HEK293 (cell line): ENCODE data around the gene LAT.

Experiments
- FEZF1 ChIP-seq: fragments of 450-650 bp; formaldehyde crosslinking; IDR thresholded peaks from 2 replicates; pipeline ENCODE4 v1.5.1; 2016; ENCODE audit warnings: missing biosample characterization, missing genetic modification characterization
- GLI2 ChIP-seq: fragments of 450-650 bp; formaldehyde crosslinking; IDR thresholded peaks from 2 replicates; pipeline ENCODE4; 2017; ENCODE audit warnings: missing biosample characterization, missing genetic modification characterization, low read depth, borderline replicate concordance
- GLI4 ChIP-seq: fragments of 450-650 bp; formaldehyde crosslinking; IDR thresholded peaks from 2 replicates; pipeline ENCODE4 v1.5.1; 2016; ENCODE audit warnings: missing biosample characterization, missing genetic modification characterization
- GLIS2 ChIP-seq: fragments of 450-650 bp; formaldehyde crosslinking; IDR thresholded peaks from 2 replicates; pipeline ENCODE4 v1.5.1; 2016; ENCODE audit warnings: missing biosample characterization, missing genetic modification characterization
- IKZF3 ChIP-seq: fragments of 450-650 bp; IDR thresholded peaks from 2 replicates; pipeline ENCODE4 v1.5.0; 2018; ENCODE audit warnings: missing biosample characterization, mild to moderate bottlenecking, missing genetic modification characterization, moderate library complexity
- KLF1 ChIP-seq: fragments of 450-650 bp; formaldehyde crosslinking; IDR thresholded peaks from 2 replicates; pipeline ENCODE4 v1.5.1; 2016; ENCODE audit warnings: missing biosample characterization, missing genetic modification characterization
- MEIS1 ChIP-seq: sonication (generic); formaldehyde crosslinking; IDR thresholded peaks from 2 replicates; pipeline ENCODE4 v1.8.1; 2022; ENCODE audit warnings: missing genetic modification reagents, mild to moderate bottlenecking, borderline replicate concordance
- MYNN ChIP-seq: fragments of 450-650 bp; formaldehyde crosslinking; IDR thresholded peaks from 2 replicates; pipeline ENCODE4 v1.5.1; 2016; ENCODE audit warnings: missing biosample characterization, missing genetic modification characterization, borderline replicate concordance
- OVOL3 ChIP-seq: fragments of 450-650 bp; formaldehyde crosslinking; IDR thresholded peaks from 2 replicates; pipeline ENCODE4 v1.5.1; 2016; ENCODE audit warnings: missing biosample characterization, missing genetic modification characterization
- SETDB1 ChIP-seq: IDR thresholded peaks from one replicate; pipeline ENCODE4 v1.6.1; 2017; ENCODE audit warnings: mild to moderate bottlenecking, low read length, moderate library complexity, mixed read lengths; ENCODE audit not compliant: insufficient read length
- WT1 ChIP-seq: fragments of 450-650 bp; formaldehyde crosslinking; IDR thresholded peaks from 2 replicates; pipeline ENCODE4 v1.5.1; 2016; ENCODE audit warnings: missing biosample characterization, missing genetic modification characterization
- ZBTB20 ChIP-seq: fragments of 450-650 bp; formaldehyde crosslinking; IDR thresholded peaks from 2 replicates; pipeline ENCODE4 v1.5.1; 2016; ENCODE audit warnings: missing biosample characterization, missing genetic modification characterization
- ZFHX2 ChIP-seq: fragments of 450-650 bp; formaldehyde crosslinking; conservative IDR thresholded peaks from 2 replicates; pipeline ENCODE4 v1.5.1; 2016; ENCODE audit warnings: missing biosample characterization, missing genetic modification characterization
- ZNF114 ChIP-seq: fragments of 450-650 bp; formaldehyde crosslinking; IDR thresholded peaks from 2 replicates; pipeline ENCODE4 v1.5.0; 2017; ENCODE audit warnings: missing biosample characterization, missing genetic modification characterization
- ZNF146 ChIP-seq: fragments of 450-650 bp; formaldehyde crosslinking; IDR thresholded peaks from 2 replicates; pipeline ENCODE4 v1.5.1; 2016; ENCODE audit warnings: missing biosample characterization, missing genetic modification characterization
- ZNF24 ChIP-seq: fragments of 450-650 bp; formaldehyde crosslinking; IDR thresholded peaks from 2 replicates; pipeline ENCODE4 v1.5.1; 2016; ENCODE audit warnings: missing biosample characterization, missing genetic modification characterization
- ZNF391 ChIP-seq: fragments of 450-650 bp; formaldehyde crosslinking; IDR thresholded peaks from 2 replicates; pipeline ENCODE4 v1.5.1; 2016; ENCODE audit warnings: low read depth, missing biosample characterization, missing genetic modification characterization, borderline replicate concordance
- ZNF544 ChIP-seq: fragments of 450-650 bp; formaldehyde crosslinking; IDR thresholded peaks from 2 replicates; pipeline ENCODE4 v1.5.0; 2017; ENCODE audit warnings: missing biosample characterization, missing genetic modification characterization
- ZNF610 ChIP-seq: fragments of 450-650 bp; formaldehyde crosslinking; IDR thresholded peaks from 2 replicates; pipeline ENCODE4 v1.5.1; 2016; ENCODE audit warnings: missing biosample characterization, missing genetic modification characterization, borderline replicate concordance
- ZNF660 ChIP-seq: fragments of 450-650 bp; IDR thresholded peaks from 2 replicates; pipeline ENCODE4 v1.5.1; 2018; ENCODE audit warnings: missing biosample characterization, mild to moderate bottlenecking, missing genetic modification characterization
- ZNF664 ChIP-seq: fragments of 450-650 bp; formaldehyde crosslinking; IDR thresholded peaks from 2 replicates; pipeline ENCODE4 v1.5.1; 2016; ENCODE audit warnings: missing biosample characterization, missing genetic modification characterization
- ZNF677 ChIP-seq: fragments of 450-650 bp; IDR thresholded peaks from 2 replicates; pipeline ENCODE4 v1.5.0; 2018; ENCODE audit warnings: missing biosample characterization, mild to moderate bottlenecking, missing genetic modification characterization, moderate library complexity
- ZNF707 ChIP-seq: fragments of 450-650 bp; formaldehyde crosslinking; IDR thresholded peaks from 2 replicates; pipeline ENCODE4 v1.5.1; 2016; ENCODE audit warnings: missing biosample characterization, missing genetic modification characterization
- ZNF777 ChIP-seq: fragments of 450-650 bp; formaldehyde crosslinking; IDR thresholded peaks from 2 replicates; pipeline ENCODE4 v1.5.1; 2017; ENCODE audit warnings: missing biosample characterization, missing genetic modification characterization, borderline replicate concordance
- ZNF837 ChIP-seq: fragments of 450-650 bp; formaldehyde crosslinking; IDR thresholded peaks from 2 replicates; pipeline ENCODE4 v1.5.1; 2016; ENCODE audit warnings: missing biosample characterization, missing genetic modification characterization
- ZNF843 ChIP-seq: fragments of 450-650 bp; formaldehyde crosslinking; IDR thresholded peaks from 2 replicates; pipeline ENCODE4 v1.5.1; 2016; ENCODE audit warnings: missing biosample characterization, missing genetic modification characterization
- TF ChIP-seq, protein P1 (sequence below): fragments of 450-650 bp; formaldehyde crosslinking; IDR thresholded peaks from 2 replicates; pipeline ENCODE4 v1.5.1; 2016; ENCODE audit warnings: missing biosample characterization, missing genetic modification characterization
- TF ChIP-seq, protein P2 (sequence below): fragments of 450-650 bp; formaldehyde crosslinking; IDR thresholded peaks from 2 replicates; pipeline ENCODE4 v1.5.1; 2016; ENCODE audit warnings: missing biosample characterization, missing genetic modification characterization
- TF ChIP-seq, protein P3 (sequence below): fragments of 450-650 bp; formaldehyde crosslinking; IDR thresholded peaks from 2 replicates; pipeline ENCODE4 v1.5.1; 2016; ENCODE audit warnings: missing biosample characterization, missing genetic modification characterization
- TF ChIP-seq, protein P4 (sequence below): fragments of 450-650 bp; formaldehyde crosslinking; IDR thresholded peaks from 2 replicates; pipeline ENCODE4 v1.5.1; 2017; ENCODE audit warnings: missing biosample characterization, mild to moderate bottlenecking, missing genetic modification characterization, moderate library complexity
- TF ChIP-seq, protein P5 (sequence below): fragments of 450-650 bp; formaldehyde crosslinking; IDR thresholded peaks from 2 replicates; pipeline ENCODE4 v1.5.1; 2016; ENCODE audit warnings: missing biosample characterization, missing genetic modification characterization
- TF ChIP-seq, protein P6 (sequence below): fragments of 450-650 bp; formaldehyde crosslinking; IDR thresholded peaks from 2 replicates; pipeline ENCODE4 v1.5.1; 2016; ENCODE audit warnings: missing biosample characterization, missing genetic modification characterization

The LAT gene

DNA sequence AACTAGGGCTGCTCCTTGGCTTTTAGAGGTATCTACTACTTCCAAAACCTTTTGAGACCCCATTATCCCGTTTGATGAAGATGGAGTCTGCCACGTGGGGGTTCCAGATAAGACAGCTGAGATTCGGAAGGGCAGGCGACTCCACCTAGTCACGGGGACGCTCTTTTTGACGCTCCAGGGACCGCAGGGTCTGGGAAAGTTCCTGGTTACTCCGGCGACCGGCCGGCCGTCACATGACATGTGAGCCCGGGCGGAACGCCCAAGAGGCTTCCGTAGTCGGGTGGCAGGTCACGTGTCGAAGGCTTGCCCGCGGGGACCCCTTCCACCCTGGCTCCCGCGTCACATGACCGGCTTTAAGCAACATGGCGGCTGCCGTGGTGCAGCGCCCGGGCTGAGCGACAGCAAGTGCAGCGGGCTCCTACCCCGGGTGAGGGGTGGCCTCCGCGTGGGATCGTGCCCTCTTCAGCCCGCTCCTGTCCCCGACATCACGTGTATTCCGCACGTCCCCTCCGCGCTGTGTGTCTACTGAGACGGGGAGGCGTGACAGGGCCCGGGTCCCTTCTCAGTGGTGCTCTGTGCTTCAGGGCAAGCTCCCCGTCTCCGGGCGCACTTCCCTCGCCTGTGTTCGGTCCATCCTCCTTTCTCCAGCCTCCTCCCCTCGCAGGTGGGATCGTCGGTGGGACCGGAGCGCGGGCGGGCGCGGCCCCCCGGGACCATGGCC, 10.3 kb upstream of the LAT start, which contains the start of gene SPNS1 (continued):
- TF ChIP-seq ZBTB20 (tag by site-specific recombination) (peak; percentile 81), ZNF843 (tag by site-specific recombination) (peak; percentile 89), FEZF1 (tag by site-specific recombination) (peak; percentile 33; the same call in 1 of the 2 replicates), ZNF837 (tag by site-specific recombination) (no peak), ZNF707 (tag by site-specific recombination) (no peak), MEIS1 (CRISPR knock-in tag) (no peak), ZNF660 (tag by site-specific recombination) (peak; percentile 84; the same call in 1 of the 2 replicates), MYNN (tag by site-specific recombination) (no peak), ZNF391 (tag by site-specific recombination) (no peak), GLI4 (tag by site-specific recombination) (no peak), ZNF24 (tag by site-specific recombination) (peak; percentile 99), SETDB1 (no peak), ZNF114 (tag by site-specific recombination) (no peak), KLF1 (tag by site-specific recombination) (peak; percentile 88), ZNF146 (peak; percentile 35; the same call in 1 of the 2 replicates), ZNF544 (no peak), ZNF664 (no peak), ZNF677 (no peak), WT1 (tag by site-specific recombination) (peak; percentile 38; the same call in 1 of the 2 replicates), GLIS2 (tag by site-specific recombination) (peak; percentile 45; the same call in 1 of the 2 replicates), IKZF3 (tag by site-specific recombination) (peak; percentile 66), GLI2 (tag by site-specific recombination) (no peak), ZFHX2 (tag by site-specific recombination) (no peak), ZNF777 (tag by site-specific recombination) (no peak), OVOL3 (tag by site-specific recombination) (peak; percentile 90), ZNF610 (peak; percentile 87)
- TF ChIP-seq, protein P1, sequence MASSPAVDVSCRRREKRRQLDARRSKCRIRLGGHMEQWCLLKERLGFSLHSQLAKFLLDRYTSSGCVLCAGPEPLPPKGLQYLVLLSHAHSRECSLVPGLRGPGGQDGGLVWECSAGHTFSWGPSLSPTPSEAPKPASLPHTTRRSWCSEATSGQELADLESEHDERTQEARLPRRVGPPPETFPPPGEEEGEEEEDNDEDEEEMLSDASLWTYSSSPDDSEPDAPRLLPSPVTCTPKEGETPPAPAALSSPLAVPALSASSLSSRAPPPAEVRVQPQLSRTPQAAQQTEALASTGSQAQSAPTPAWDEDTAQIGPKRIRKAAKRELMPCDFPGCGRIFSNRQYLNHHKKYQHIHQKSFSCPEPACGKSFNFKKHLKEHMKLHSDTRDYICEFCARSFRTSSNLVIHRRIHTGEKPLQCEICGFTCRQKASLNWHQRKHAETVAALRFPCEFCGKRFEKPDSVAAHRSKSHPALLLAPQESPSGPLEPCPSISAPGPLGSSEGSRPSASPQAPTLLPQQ: peak; percentile 80
- TF ChIP-seq, protein P2, sequence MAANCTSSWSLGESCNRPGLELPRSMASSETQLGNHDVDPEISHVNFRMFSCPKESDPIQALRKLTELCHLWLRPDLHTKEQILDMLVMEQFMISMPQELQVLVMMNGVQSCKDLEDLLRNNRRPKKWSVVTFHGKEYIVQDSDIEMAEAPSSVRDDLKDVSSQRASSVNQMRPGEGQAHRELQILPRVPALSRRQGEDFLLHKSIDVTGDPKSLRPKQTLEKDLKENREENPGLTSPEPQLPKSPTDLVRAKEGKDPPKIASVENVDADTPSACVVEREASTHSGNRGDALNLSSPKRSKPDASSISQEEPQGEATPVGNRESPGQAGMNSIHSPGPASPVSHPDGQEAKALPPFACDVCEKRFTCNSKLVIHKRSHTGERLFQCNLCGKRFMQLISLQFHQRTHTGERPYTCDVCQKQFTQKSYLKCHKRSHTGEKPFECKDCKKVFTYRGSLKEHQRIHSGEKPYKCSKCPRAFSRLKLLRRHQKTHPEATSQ (tag by site-specific recombination): no peak; the same call in 1 of the 2 replicates
- TF ChIP-seq, protein P3, sequence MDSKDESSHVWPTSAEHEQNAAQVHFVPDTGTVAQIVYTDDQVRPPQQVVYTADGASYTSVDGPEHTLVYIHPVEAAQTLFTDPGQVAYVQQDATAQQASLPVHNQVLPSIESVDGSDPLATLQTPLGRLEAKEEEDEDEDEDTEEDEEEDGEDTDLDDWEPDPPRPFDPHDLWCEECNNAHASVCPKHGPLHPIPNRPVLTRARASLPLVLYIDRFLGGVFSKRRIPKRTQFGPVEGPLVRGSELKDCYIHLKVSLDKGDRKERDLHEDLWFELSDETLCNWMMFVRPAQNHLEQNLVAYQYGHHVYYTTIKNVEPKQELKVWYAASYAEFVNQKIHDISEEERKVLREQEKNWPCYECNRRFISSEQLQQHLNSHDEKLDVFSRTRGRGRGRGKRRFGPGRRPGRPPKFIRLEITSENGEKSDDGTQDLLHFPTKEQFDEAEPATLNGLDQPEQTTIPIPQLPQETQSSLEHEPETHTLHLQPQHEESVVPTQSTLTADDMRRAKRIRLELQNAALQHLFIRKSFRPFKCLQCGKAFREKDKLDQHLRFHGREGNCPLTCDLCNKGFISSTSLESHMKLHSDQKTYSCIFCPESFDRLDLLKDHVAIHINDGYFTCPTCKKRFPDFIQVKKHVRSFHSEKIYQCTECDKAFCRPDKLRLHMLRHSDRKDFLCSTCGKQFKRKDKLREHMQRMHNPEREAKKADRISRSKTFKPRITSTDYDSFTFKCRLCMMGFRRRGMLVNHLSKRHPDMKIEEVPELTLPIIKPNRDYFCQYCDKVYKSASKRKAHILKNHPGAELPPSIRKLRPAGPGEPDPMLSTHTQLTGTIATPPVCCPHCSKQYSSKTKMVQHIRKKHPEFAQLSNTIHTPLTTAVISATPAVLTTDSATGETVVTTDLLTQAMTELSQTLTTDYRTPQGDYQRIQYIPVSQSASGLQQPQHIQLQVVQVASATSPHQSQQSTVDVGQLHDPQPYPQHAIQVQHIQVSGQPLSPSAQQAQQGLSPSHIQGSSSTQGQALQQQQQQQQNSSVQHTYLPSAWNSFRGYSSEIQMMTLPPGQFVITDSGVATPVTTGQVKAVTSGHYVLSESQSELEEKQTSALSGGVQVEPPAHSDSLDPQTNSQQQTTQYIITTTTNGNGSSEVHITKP: peak; percentile 89
- TF ChIP-seq, protein P4, sequence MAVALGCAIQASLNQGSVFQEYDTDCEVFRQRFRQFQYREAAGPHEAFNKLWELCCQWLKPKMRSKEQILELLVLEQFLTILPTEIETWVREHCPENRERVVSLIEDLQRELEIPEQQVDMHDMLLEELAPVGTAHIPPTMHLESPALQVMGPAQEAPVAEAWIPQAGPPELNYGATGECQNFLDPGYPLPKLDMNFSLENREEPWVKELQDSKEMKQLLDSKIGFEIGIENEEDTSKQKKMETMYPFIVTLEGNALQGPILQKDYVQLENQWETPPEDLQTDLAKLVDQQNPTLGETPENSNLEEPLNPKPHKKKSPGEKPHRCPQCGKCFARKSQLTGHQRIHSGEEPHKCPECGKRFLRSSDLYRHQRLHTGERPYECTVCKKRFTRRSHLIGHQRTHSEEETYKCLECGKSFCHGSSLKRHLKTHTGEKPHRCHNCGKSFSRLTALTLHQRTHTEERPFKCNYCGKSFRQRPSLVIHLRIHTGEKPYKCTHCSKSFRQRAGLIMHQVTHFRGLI (tag by site-specific recombination): peak; percentile 53; the same call in 1 of the 2 replicates
- TF ChIP-seq, protein P5, sequence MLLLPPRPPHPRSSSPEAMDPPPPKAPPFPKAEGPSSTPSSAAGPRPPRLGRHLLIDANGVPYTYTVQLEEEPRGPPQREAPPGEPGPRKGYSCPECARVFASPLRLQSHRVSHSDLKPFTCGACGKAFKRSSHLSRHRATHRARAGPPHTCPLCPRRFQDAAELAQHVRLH (tag by site-specific recombination): peak; percentile 99
- TF ChIP-seq, protein P6, sequence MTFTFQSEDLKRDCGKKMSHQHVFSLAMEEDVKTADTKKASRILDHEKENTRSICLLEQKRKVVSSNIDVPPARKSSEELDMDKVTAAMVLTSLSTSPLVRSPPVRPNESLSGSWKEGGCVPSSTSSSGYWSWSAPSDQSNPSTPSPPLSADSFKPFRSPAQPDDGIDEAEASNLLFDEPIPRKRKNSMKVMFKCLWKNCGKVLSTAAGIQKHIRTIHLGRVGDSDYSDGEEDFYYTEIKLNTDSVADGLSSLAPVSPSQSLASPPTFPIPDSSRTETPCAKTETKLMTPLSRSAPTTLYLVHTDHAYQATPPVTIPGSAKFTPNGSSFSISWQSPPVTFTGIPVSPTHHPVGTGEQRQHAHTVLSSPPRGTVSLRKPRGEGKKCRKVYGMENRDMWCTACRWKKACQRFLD (tag by site-specific recombination): peak; percentile 95
